PFSK-1 (cell line): ENCODE results near the gene ZNF823.

Experiments
- POLR2AphosphoS5 ChIP-seq: IDR thresholded peaks from 2 replicates; pipeline ENCODE4 v1.6.1; 2012; ENCODE audit warnings: low read depth, mild to moderate bottlenecking, control low read depth, low read length, moderate library complexity
- SIN3A ChIP-seq: IDR thresholded peaks from 2 replicates; pipeline ENCODE4 v1.6.1; 2012; ENCODE audit warnings: mild to moderate bottlenecking, low read length, moderate library complexity, borderline replicate concordance; ENCODE audit not compliant: insufficient read depth
- TAF1 ChIP-seq: IDR thresholded peaks from 2 replicates; pipeline ENCODE4 v1.6.1; 2012; ENCODE audit warnings: low read length, control low read depth, borderline replicate concordance; ENCODE audit not compliant: insufficient read depth
- TF ChIP-seq, protein P1 (sequence below), 2 experiments: IDR thresholded peaks; 2 replicates each; pipeline versions ENCODE4 v1.6.1 to v1.8.0; 2011 to 2012; ENCODE audit warnings: low read depth in 2 of 2, low read length in 2 of 2, control low read depth in 1 of 2, inconsistent platforms in 1 of 2, mild to moderate bottlenecking in 1 of 2, moderate library complexity in 1 of 2; ENCODE audit not compliant: insufficient read depth in 1 of 2

GRCh38 chr19:11780431-11781020 lies 41.8 kb upstream of the ZNF823 start:
- no peak for TF ChIP-seq POLR2AphosphoS5
- no peak for TF ChIP-seq TAF1
- TF ChIP-seq, protein P1, sequence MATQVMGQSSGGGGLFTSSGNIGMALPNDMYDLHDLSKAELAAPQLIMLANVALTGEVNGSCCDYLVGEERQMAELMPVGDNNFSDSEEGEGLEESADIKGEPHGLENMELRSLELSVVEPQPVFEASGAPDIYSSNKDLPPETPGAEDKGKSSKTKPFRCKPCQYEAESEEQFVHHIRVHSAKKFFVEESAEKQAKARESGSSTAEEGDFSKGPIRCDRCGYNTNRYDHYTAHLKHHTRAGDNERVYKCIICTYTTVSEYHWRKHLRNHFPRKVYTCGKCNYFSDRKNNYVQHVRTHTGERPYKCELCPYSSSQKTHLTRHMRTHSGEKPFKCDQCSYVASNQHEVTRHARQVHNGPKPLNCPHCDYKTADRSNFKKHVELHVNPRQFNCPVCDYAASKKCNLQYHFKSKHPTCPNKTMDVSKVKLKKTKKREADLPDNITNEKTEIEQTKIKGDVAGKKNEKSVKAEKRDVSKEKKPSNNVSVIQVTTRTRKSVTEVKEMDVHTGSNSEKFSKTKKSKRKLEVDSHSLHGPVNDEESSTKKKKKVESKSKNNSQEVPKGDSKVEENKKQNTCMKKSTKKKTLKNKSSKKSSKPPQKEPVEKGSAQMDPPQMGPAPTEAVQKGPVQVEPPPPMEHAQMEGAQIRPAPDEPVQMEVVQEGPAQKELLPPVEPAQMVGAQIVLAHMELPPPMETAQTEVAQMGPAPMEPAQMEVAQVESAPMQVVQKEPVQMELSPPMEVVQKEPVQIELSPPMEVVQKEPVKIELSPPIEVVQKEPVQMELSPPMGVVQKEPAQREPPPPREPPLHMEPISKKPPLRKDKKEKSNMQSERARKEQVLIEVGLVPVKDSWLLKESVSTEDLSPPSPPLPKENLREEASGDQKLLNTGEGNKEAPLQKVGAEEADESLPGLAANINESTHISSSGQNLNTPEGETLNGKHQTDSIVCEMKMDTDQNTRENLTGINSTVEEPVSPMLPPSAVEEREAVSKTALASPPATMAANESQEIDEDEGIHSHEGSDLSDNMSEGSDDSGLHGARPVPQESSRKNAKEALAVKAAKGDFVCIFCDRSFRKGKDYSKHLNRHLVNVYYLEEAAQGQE (IDR thresholded peaks at IDR 0.05; ENCODE audit: insufficient read depth in 1 of 2, low read depth in 2 of 2, low read length in 2 of 2): no peak
- no peak for TF ChIP-seq SIN3A
